ENCODE measurements around the gene SMYD2. TPM values are rescaled to one million over a fixed set of nuclear protein-coding genes. Genes with fewer than 3 reads are reported as not detected.

The SMYD2 gene
- total and polyA plus RNA-seq, 2 donors from 2014 or later: 28.9 to 42.9 TPM

- Histone ChIP-seq H3K36me3 (ENCODE audit: control insufficient read depth in 2 of 3, insufficient read depth in 3 of 3, low read length in 3 of 3) (no peaks in the 10 kb centered on the region), H3K27ac (ENCODE audit: low read depth in 2 of 2, low read length in 2 of 2) (no peak overlapping the region), H3K27me3 (ENCODE audit: control insufficient read depth, insufficient read depth, low read length) (no peaks in the 10 kb centered on the region), H3K4me3 (ENCODE audit: low read length in 3 of 3) (no peak overlapping the region), H3K9me3 (ENCODE audit: control insufficient read depth in 2 of 3, insufficient read depth in 1 of 3, low read length in 3 of 3) (no peaks in the 10 kb centered on the region), H3K4me1 (ENCODE audit: control insufficient read depth in 2 of 3, insufficient read depth in 2 of 3, low read depth in 1 of 3, low read length in 3 of 3) (peaks cover 0 to 4% (median 0%) of the 10 kb centered on the region in 3 donors), H3K9ac (ENCODE audit: low read length in 3 of 3) (no peak overlapping the region)
- intact Hi-C loops (cut with DNase I): no loop called here
- FAIRE-seq (no peak), DNase-seq (peak in 4 of 5 donors; percentile 58 to 74 (median 64))
- TF ChIP-seq CTCF (IDR thresholded peaks at IDR 0.05; ENCODE audit: borderline replicate concordance, extremely low read depth, insufficient read depth): peak; percentile 81
Observed at GRCh38 chr1:214332946-214333798, 52.2 kb downstream of the SMYD2 start.

DNA sequence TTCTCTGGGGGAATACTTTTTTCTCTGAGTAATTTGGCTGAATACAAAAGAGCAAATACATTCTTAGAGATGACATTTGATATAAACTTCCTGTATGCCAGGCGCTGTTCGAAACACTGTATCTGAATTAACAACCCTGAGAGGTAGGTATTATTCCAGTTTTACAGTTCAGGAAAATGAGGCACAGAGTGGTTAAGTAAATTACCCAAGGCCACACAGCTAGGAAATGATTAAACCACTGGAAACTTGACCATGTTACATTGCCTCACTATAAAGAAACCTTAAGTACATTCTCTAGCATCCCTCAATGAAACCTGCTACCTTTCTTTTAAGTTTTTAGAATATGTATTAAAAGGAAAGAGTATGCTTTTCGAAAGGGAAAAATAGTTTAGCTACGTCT, 54.6 kb downstream of the SMYD2 start:
- no peak for FAIRE-seq
- Histone ChIP-seq H3K9me3 (ENCODE audit: control insufficient read depth in 2 of 3, insufficient read depth in 1 of 3, low read length in 3 of 3) (no peaks in the 10 kb centered on the region), H3K4me3 (ENCODE audit: low read length in 3 of 3) (no peak overlapping the region), H3K36me3 (ENCODE audit: control insufficient read depth in 2 of 3, insufficient read depth in 3 of 3, low read length in 3 of 3) (no peaks in the 10 kb centered on the region), H3K27ac (ENCODE audit: low read depth in 2 of 2, low read length in 2 of 2) (no peak overlapping the region), H3K9ac (ENCODE audit: low read length in 3 of 3) (no peak overlapping the region), H3K4me1 (ENCODE audit: control insufficient read depth in 2 of 3, insufficient read depth in 2 of 3, low read depth in 1 of 3, low read length in 3 of 3) (peaks cover 0 to 4% (median 0%) of the 10 kb centered on the region in 3 donors), H3K27me3 (ENCODE audit: control insufficient read depth, insufficient read depth, low read length) (no peaks in the 10 kb centered on the region)
- DNase-seq: no peak
- TF ChIP-seq CTCF (IDR thresholded peaks at IDR 0.05; ENCODE audit: borderline replicate concordance, extremely low read depth, insufficient read depth): no peak
- intact Hi-C loops (cut with DNase I): no loop called here

GRCh38 chr1:214337015-214337414, 56.1 kb downstream of the SMYD2 start:
- H3K36me3 ChIP-seq (ENCODE audit: control insufficient read depth in 2 of 3, insufficient read depth in 3 of 3, low read length in 3 of 3): no peaks in the 10 kb centered on the region
- FAIRE-seq (no peak), DNase-seq (no peak)
- intact Hi-C loops (cut with DNase I): no loop called here
- TF ChIP-seq CTCF (IDR thresholded peaks at IDR 0.05; ENCODE audit: borderline replicate concordance, extremely low read depth, insufficient read depth): no peak
- H3K9me3 ChIP-seq (ENCODE audit: control insufficient read depth in 2 of 3, insufficient read depth in 1 of 3, low read length in 3 of 3): no peaks in the 10 kb centered on the region
- no peak overlapping the region for H3K9ac ChIP-seq (ENCODE audit: low read length in 3 of 3)
- H3K4me3 ChIP-seq (ENCODE audit: low read length in 3 of 3): no peak overlapping the region
- H3K27ac ChIP-seq (ENCODE audit: low read depth in 2 of 2, low read length in 2 of 2): no peak overlapping the region
- H3K27me3 ChIP-seq (ENCODE audit: control insufficient read depth, insufficient read depth, low read length): no peaks in the 10 kb centered on the region
- H3K4me1 ChIP-seq (ENCODE audit: control insufficient read depth in 2 of 3, insufficient read depth in 2 of 3, low read depth in 1 of 3, low read length in 3 of 3): peaks cover 0 to 4% (median 0%) of the 10 kb centered on the region in 3 donors

All from kidney (tissue), 14 donors.